ENCODE results near the gene IRF6.
"Not testable (repeated sequence)": the region's sequence is repeated elsewhere in the genome, so short reads cannot be mapped to it uniquely, and the experiment has no call there.

The IRF6 gene

GRCh38 chr1:209822706-209823105, 16.8 kb upstream of the IRF6 start:
- FAIRE-seq: no peak

DNA sequence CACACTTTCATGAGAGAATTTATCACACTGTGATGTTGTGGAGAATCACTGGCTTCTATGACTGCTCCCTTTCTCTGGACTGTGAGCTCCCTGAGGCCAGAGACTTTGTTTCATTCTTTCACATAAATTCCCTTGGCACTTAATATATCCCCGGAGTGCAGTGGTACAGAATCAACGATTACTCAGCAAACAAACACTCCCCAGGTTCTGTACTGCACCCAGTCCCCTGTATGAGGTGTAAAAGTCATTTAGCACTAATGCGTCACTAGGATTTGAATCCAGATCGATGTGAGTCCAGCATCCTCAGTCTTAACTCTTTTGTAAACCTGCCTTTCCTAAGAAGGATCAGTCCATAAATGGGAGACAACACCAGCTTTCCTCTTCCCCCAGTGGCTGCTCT, 15.0 kb upstream of the IRF6 start:
- FAIRE-seq: no peak

GRCh38 chr1:209819058-209819457, 13.1 kb upstream of the IRF6 start:
- FAIRE-seq: no peak

GRCh38 chr1:209817691-209818090, 11.7 kb upstream of the IRF6 start:
- FAIRE-seq: no peak

GRCh38 chr1:209816923-209817322, 11.0 kb upstream of the IRF6 start:
- FAIRE-seq: no peak

GRCh38 chr1:209815931-209816341, 10.0 kb upstream of the IRF6 start:
- no peak for FAIRE-seq

DNA sequence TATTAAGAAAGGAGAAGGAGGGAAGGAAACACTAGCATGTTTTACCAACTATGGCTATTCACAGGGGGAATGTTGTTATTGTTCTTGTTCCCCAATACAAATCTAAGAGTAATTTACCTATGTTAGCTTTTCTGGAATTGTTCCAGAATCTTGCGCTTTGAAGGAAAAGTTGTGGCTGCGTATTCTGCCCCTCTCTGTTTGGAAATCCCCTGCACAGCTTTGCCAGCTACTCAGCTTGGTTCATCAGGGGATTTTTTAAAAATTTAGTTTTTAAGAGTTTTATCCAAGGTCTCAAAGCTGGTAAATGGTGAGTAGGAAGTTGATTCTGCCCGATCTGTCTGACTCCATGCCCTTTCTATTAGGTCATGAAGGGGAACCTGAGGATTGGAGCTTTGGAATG, 9.5 kb upstream of the IRF6 start:
- no peak for FAIRE-seq

DNA sequence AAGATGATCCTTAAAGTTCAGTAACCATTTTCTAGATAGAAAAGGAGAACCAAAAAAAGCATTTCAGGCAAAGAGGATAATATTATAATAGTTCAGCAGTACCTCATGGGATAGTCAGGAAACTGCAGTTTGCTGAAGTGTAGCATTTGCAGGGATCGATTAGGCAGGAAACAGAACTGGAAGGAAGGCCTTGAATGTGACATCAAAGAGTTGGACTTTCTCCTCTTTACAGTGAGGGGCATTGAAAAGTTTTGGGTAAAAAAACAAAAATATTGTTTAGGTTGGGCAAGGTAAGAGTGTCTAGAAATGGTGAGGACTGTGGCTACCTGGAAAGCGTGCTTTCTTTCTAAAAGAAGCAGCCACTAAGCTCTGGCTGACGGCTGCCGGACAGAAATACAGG, 8.0 kb upstream of the IRF6 start:
- FAIRE-seq: no peak

- no peak for FAIRE-seq
Observed at GRCh38 chr1:209810783-209811182, 4.8 kb upstream of the IRF6 start.

- FAIRE-seq: no peak
Observed at GRCh38 chr1:209809611-209810010, 3.7 kb upstream of the IRF6 start.

DNA sequence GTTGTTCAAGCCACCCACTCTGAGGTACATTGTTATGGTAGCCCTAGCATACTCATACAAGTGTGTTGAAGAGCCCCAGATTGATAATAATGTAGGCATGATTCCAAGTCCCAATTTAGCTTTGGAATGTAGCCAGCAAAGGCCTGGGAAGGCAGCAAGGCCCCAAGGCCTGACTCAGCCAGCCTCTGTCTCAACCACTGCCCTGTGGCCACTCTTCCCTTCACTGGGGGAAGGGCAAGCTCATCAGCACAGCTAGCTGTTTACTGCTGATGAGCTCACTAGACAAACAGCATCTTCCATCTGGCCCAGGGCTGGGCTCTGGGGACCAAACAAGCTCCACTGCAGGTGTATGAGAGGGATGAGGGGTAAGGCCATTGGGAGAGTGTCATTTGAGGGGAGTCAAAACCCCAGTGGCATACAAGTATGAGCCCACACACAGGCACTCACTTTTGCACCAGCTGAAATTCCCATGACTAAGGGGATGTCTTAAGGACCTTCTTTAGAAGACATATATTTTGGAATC, 2.2 kb upstream of the IRF6 start:
- no peak for FAIRE-seq

- no peak for FAIRE-seq
Observed at GRCh38 chr1:209807509-209807908, 1.6 kb upstream of the IRF6 start.

- no peak for FAIRE-seq
Observed at GRCh38 chr1:209805341-209805781, 581 bp downstream of the IRF6 start.

GRCh38 chr1:209803568-209803967, 2.4 kb downstream of the IRF6 start:
- no peak for FAIRE-seq

- FAIRE-seq: no peak
Observed at GRCh38 chr1:209802780-209803152, 3.2 kb downstream of the IRF6 start.

- FAIRE-seq: no peak
Observed at GRCh38 chr1:209802117-209802779, 3.7 kb downstream of the IRF6 start.

GRCh38 chr1:209800984-209801834, 4.7 kb downstream of the IRF6 start:
- FAIRE-seq: no peak

DNA sequence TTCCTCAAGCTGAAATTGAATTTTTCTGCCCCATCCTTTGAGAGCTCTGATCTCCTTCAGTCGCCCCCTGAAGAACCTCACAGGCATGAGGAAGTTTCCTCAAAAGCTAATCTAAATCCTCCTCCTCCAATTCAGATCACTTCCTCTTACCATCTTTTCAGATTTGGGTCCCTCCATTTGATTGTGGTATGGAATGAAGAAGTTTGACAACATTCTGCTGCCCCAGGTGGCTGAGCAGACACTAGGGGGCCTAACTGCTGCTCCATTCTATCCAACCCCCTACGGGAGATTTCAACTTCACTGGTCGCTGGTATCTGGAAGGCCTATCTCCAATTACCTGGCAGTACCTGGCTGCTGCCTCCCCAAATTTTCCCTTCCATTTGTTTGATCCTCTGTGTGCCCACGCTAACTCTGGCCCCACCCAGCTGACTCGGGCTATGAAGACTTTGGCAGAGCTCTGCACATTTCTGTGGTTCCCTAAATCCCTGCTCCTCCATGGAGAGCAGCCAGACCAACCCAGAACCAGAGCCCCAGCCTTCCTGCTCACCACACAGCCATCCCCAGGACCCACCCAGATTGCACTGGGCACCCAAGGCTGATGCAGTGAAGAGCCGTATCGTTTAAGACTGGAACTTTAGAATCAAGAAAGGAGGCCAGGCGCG, 7.8 kb downstream of the IRF6 start:
- no peak for FAIRE-seq

- not testable (repeated sequence) for FAIRE-seq
Observed at GRCh38 chr1:209793711-209794110, 12.2 kb downstream of the IRF6 start.

DNA sequence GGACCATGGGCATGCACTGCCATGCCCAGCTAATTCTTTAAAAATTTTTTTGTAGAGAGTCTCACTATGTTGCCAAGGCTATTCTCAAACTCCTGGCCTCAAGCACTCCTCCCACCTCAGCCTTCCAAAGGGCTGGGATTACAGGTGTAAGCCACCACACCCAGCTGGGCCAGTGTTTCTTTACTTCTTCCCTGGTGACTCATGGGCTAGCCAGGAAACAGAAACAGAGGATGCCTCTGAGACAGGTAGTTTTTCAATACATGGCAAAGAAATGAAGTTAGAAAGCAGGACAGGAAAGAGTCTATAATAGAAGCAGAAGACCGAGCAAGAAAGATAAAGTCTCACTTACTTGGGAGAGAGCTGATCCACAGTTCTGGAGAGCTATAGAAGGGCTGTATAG, 14.0 kb downstream of the IRF6 start:
- no peak for FAIRE-seq

DNA sequence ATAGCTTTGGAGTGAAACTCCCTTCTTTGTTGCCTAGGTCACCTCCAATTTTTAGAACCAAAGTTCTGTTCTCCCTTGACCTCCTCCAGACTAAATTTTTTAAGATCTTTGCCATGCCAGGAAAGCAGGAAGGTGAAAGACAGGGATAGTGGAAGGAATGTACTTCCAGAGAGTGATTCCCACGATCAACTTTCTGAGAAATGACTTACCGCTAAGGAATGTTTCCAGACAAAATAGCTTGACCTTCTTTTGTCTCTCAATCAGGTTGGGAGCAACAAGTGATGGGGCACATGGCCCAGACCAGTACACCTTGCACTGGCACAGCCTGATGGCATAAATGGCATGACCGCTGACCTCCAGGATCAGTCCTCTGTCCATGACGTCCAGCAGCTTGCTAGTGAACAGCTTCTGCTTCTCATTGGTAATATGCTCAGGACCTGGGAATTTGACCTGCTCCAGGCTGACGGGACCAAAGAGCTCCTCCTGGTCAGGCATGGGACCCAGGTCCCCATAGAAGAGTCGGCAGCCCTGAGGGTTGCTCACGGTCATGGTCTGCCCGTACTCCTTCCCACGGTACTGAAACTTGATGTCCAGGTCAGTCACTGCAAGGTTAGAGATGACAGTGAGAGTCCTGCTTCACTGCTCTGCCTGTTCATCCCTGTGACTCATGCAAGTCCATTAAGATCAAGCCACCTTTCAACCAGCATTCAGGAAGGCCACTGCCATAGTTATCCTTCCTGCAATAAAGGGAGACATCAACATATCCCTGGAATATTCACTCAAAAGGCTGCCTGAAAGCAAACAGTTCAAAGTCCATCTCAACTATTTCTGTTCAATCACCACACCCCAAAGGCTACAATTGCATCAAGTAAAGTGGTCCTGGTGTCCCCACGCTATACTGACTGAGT, 15.4 kb downstream of the IRF6 start:
- no peak for FAIRE-seq

GRCh38 chr1:209789245-209789644, 16.7 kb downstream of the IRF6 start:
- no peak for FAIRE-seq
